Measurements from ENCODE around the gene EBF3. TPM values are rescaled to one million over a fixed set of nuclear protein-coding genes. Genes with fewer than 3 reads are reported as not detected.

The EBF3 gene
- total RNA-seq, 1 experiment from 2014 or later = 0.22 TPM

DNA sequence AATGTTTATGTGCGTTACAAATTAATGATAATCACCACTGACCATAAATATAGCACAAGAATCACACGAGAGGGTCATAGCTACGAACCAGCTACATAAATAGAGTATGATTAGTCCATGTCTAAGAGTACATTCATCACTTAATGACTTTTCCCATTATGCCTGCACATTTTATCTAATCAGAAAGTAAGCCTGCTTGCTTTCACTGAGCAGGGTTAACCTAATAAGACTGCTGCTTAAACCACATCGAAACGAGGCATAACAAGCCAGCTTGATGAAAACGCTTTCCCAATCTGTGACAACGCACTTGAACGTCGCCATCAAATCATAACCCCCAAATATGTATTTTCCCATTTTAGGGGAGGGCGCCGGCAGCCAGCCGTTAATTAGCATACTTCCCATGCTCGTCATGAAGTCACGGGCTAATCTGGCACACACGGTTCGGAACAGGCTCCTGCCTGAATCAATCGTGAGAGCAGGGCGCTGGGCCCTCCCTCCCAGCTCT lies 71.5 kb downstream of the EBF3 start:
- no peaks in the 10 kb centered on the region for H3K79me1 ChIP-seq (ENCODE audit: insufficient read depth, low read depth, low read length, poor library complexity, severe bottlenecking)
- no peak overlapping the region for H3K27ac Mint-ChIP-seq
- peaks cover 14% of the 10 kb centered on the region for H3K27me3 Mint-ChIP-seq (ENCODE audit: low read depth)
- no peak overlapping the region for H2BK20ac ChIP-seq (ENCODE audit: low read depth, low read length, poor library complexity, severe bottlenecking)
- no peak overlapping the region for H3K27ac ChIP-seq (ENCODE audit: insufficient read length, low read depth, low read length)
- no peaks in the 10 kb centered on the region for H3K9me3 ChIP-seq (ENCODE audit: control insufficient read depth, low read depth, low read length)
- no peaks in the 10 kb centered on the region; a peak in 1 of 5 replicates for H3K9me3 Mint-ChIP-seq
- no CpG with 5 or more reads among the region's 18 CpGs for WGBS (ENCODE audit: extremely low coverage, insufficient read length, low lambda C conversion rate)
- no peak overlapping the region for H3K18ac ChIP-seq (ENCODE audit: insufficient read length, low read depth, low read length)
- no peak for TF ChIP-seq CTCF (conservative IDR thresholded peaks at IDR 0.05)
- DNase-seq = no peak
- H3K56ac ChIP-seq (ENCODE audit: insufficient read length, low read depth, low read length) = no peak overlapping the region
- no peak overlapping the region for H3K4me2 ChIP-seq (ENCODE audit: insufficient read depth, insufficient read length, low read length)
- no peak overlapping the region for H4K8ac ChIP-seq (replicated peaks; ENCODE audit: insufficient read length, low read depth, low read length)
- H3K4me1 ChIP-seq (ENCODE audit: insufficient read depth, low read length) = no peaks in the 10 kb centered on the region
- H4K5ac ChIP-seq (ENCODE audit: insufficient read length, low read depth, low read length) = no peak overlapping the region
- no peak overlapping the region for H2AFZ ChIP-seq (ENCODE audit: low read length)
- no peaks in the 10 kb centered on the region for H3K79me2 ChIP-seq (ENCODE audit: insufficient read depth, low read length)
- no peak overlapping the region for H3K4ac ChIP-seq (ENCODE audit: low read depth, low read length)
- no peak overlapping the region for H3K9ac ChIP-seq (ENCODE audit: extremely low read depth, insufficient read length, low read length)
- no peak overlapping the region for H3K4me3 Mint-ChIP-seq
- H3K14ac ChIP-seq (ENCODE audit: insufficient read depth, low read length) = no peak overlapping the region
- no peak overlapping the region for H2BK5ac ChIP-seq (ENCODE audit: insufficient read length, low read length)
- H3K23me2 ChIP-seq (ENCODE audit: insufficient read length, low read depth, low read length, poor library complexity, severe bottlenecking) = no peaks in the 10 kb centered on the region
- no peak overlapping the region for H2BK120ac ChIP-seq (ENCODE audit: low read depth, low read length, poor library complexity, severe bottlenecking)
- H2BK15ac ChIP-seq (ENCODE audit: low read depth, low read length) = no peak overlapping the region
- H4K20me1 ChIP-seq (ENCODE audit: control insufficient read depth, insufficient read depth, insufficient read length) = no peaks in the 10 kb centered on the region
- no peaks in the 10 kb centered on the region for H3K27me3 ChIP-seq (ENCODE audit: insufficient read depth, low read length)
- no peak overlapping the region for H3K23ac ChIP-seq (ENCODE audit: insufficient read length, low read depth, low read length)
- H4K91ac ChIP-seq (ENCODE audit: insufficient read length, low read depth, low read length) = no peak overlapping the region
- no peak overlapping the region for H2BK12ac ChIP-seq (ENCODE audit: insufficient read length, low read depth, low read length)
- H3K4me1 Mint-ChIP-seq = peaks cover 52 to 53% of the 10 kb centered on the region in 2 experiments
- H3T11ph ChIP-seq (ENCODE audit: low read length) = no peak overlapping the region
- H2AK5ac ChIP-seq (ENCODE audit: insufficient read length, low read length) = no peak overlapping the region
- H3K36me3 Mint-ChIP-seq (ENCODE audit: insufficient read depth in 1 of 3, low read depth in 3 of 3) = no peaks in the 10 kb centered on the region; a peak in 1 of 7 replicates
